NCI-H524 (cell line): ENCODE measurements around the gene FAT4.

Source experiments
- DNase-seq, 2 experiments: peaks; one replicate each; lab custom pipeline; 2025; lab: John Stamatoyannopoulos, UW

Gene FAT4

GRCh38 chr4:125317525-125317877 lies 2.7 kb downstream of the FAT4 start:
- DNase-seq, result peak; percentile 34 to 56

GRCh38 chr4:125319311-125319710 lies 4.6 kb downstream of the FAT4 start:
- DNase-seq, result no peak

GRCh38 chr4:125321709-125322365 lies 7.1 kb downstream of the FAT4 start:
- no peak for DNase-seq

GRCh38 chr4:125322366-125322730 lies 7.6 kb downstream of the FAT4 start:
- DNase-seq, result no peak

- DNase-seq, result no peak
Measured at GRCh38 chr4:125323654-125324053, 8.9 kb downstream of the FAT4 start.

- no peak for DNase-seq
Measured at GRCh38 chr4:125325733-125326132, 11.0 kb downstream of the FAT4 start.

GRCh38 chr4:125331116-125331515 lies 16.4 kb downstream of the FAT4 start:
- no peak for DNase-seq

- no peak for DNase-seq
Measured at GRCh38 chr4:125334926-125335325, 20.2 kb downstream of the FAT4 start.

GRCh38 chr4:125338814-125339213 lies 24.1 kb downstream of the FAT4 start:
- no peak for DNase-seq

- no peak for DNase-seq
Measured at GRCh38 chr4:125344198-125344597, 29.4 kb downstream of the FAT4 start.

GRCh38 chr4:125346616-125347015 lies 31.9 kb downstream of the FAT4 start:
- DNase-seq, result no peak

- no peak for DNase-seq
Measured at GRCh38 chr4:125350470-125351135, 35.8 kb downstream of the FAT4 start.

- DNase-seq, result no peak
Measured at GRCh38 chr4:125352521-125352920, 37.8 kb downstream of the FAT4 start.

- no peak for DNase-seq
Measured at GRCh38 chr4:125353131-125353530, 38.4 kb downstream of the FAT4 start.

- DNase-seq, result no peak
Measured at GRCh38 chr4:125355791-125356190, 41.0 kb downstream of the FAT4 start.

GRCh38 chr4:125357675-125358074 lies 42.9 kb downstream of the FAT4 start:
- no peak for DNase-seq

- DNase-seq, result no peak
Measured at GRCh38 chr4:125358453-125358852, 43.7 kb downstream of the FAT4 start.

GRCh38 chr4:125359363-125359762 lies 44.6 kb downstream of the FAT4 start:
- no peak for DNase-seq

GRCh38 chr4:125359960-125360634 lies 45.3 kb downstream of the FAT4 start:
- DNase-seq, result no peak

- no peak for DNase-seq
Measured at GRCh38 chr4:125360727-125361126, 46.0 kb downstream of the FAT4 start.
